Activated T-cell treated with anti-CD3 and anti-CD28 coated beads for 48 hours (primary cell): Measurements from ENCODE around the gene AGBL2.
"Not testable (repeated sequence)": the region's sequence is repeated elsewhere in the genome, so short reads cannot be mapped to it uniquely, and the experiment has no call there.

Source experiments
- DNase-seq: peaks from one replicate; pipeline ENCODE4 v3.0.0-alpha.2; 2020; ENCODE audit warnings: low read depth

AGBL2 gene

GRCh38 chr11:47689480-47689879 is 25.7 kb downstream of the AGBL2 start:
- DNase-seq = no peak

GRCh38 chr11:47688991-47689390 is 26.2 kb downstream of the AGBL2 start:
- no peak for DNase-seq

- no peak for DNase-seq
Observed at GRCh38 chr11:47688111-47688510, 27.1 kb downstream of the AGBL2 start.

- not testable (repeated sequence) for DNase-seq
Observed at GRCh38 chr11:47686704-47687103, 28.5 kb downstream of the AGBL2 start.

- DNase-seq = no peak
Observed at GRCh38 chr11:47686151-47686550, 29.0 kb downstream of the AGBL2 start.

- no peak for DNase-seq
Observed at GRCh38 chr11:47675851-47676250, 39.3 kb downstream of the AGBL2 start.

- no peak for DNase-seq
Observed at GRCh38 chr11:47672283-47672730, 42.9 kb downstream of the AGBL2 start.

- DNase-seq = no peak
Observed at GRCh38 chr11:47669856-47670255, 45.3 kb downstream of the AGBL2 start.

- DNase-seq = no peak
Observed at GRCh38 chr11:47668665-47669064, 46.5 kb downstream of the AGBL2 start.

GRCh38 chr11:47667555-47667954 is 47.6 kb downstream of the AGBL2 start:
- no peak for DNase-seq

GRCh38 chr11:47667135-47667534 is 48.0 kb downstream of the AGBL2 start:
- DNase-seq = no peak

- DNase-seq = not testable (repeated sequence)
Observed at GRCh38 chr11:47664936-47665335, 50.2 kb downstream of the AGBL2 start.

- DNase-seq = no peak
Observed at GRCh38 chr11:47661245-47661644, 53.9 kb downstream of the AGBL2 start.

GRCh38 chr11:47659276-47659675 is 55.9 kb downstream of the AGBL2 start:
- DNase-seq = no peak

- no peak for DNase-seq
Observed at GRCh38 chr11:47656260-47656885, 58.8 kb downstream of the AGBL2 start.

- no peak for DNase-seq
Observed at GRCh38 chr11:47651818-47652469, 63.2 kb downstream of the AGBL2 start.

- DNase-seq = no peak
Observed at GRCh38 chr11:47649276-47649675, 65.9 kb downstream of the AGBL2 start.

GRCh38 chr11:47646019-47646418 is 69.2 kb downstream of the AGBL2 start:
- no peak for DNase-seq

- no peak for DNase-seq
Observed at GRCh38 chr11:47645500-47645899, 69.7 kb downstream of the AGBL2 start.

GRCh38 chr11:47642099-47642855 is 72.9 kb downstream of the AGBL2 start, which contains the start of gene MTCH2:
Gene MTCH2 (minus strand): TSS chr11:47642559. CDS start chr11:47642465, 94 bp downstream.
- peak; percentile 95 for DNase-seq

GRCh38 chr11:47641600-47642098 is 73.5 kb downstream of the AGBL2 start:
- no peak for DNase-seq

- not testable (repeated sequence) for DNase-seq
Observed at GRCh38 chr11:47640506-47640905, 74.7 kb downstream of the AGBL2 start.

GRCh38 chr11:47636331-47636730 is 78.8 kb downstream of the AGBL2 start:
- not testable (repeated sequence) for DNase-seq
